H1 (cell line): ENCODE data around the gene CWC25. TPM values are rescaled to one million over a fixed set of nuclear protein-coding genes. Genes with fewer than 3 reads are reported as not detected.

Experiments
- CHD2 ChIP-seq: IDR thresholded peaks from 2 replicates; pipeline ENCODE4 v1.6.1; 2012; ENCODE audit warnings: low read length, improper control_type of control experiment
- CREB1 ChIP-seq: IDR thresholded peaks from 2 replicates; pipeline ENCODE4 v1.6.1; 2012; ENCODE audit warnings: inconsistent platforms
- EGR1 ChIP-seq: IDR thresholded peaks from 2 replicates; pipeline ENCODE4 v1.6.1; 2011; ENCODE audit warnings: low read depth, low read length, borderline replicate concordance
- GTF2F1 ChIP-seq: IDR thresholded peaks from 2 replicates; pipeline ENCODE4 v1.6.1; 2012; ENCODE audit warnings: low read depth, low read length, improper control_type of control experiment, borderline replicate concordance
- HDAC2 ChIP-seq, 2 experiments: fragments of 300-600 bp in 1 of 2; sonication (generic) in 1 of 2; IDR thresholded peaks; 2 replicates each; pipeline ENCODE4 v1.6.1; 2011 to 2012; ENCODE audit warnings: low read depth in 2 of 2, low read length in 2 of 2, mild to moderate bottlenecking in 2 of 2, moderate library complexity in 2 of 2, borderline replicate concordance in 1 of 2, inconsistent platforms in 1 of 2
- JUN ChIP-seq: IDR thresholded peaks from 2 replicates; pipeline ENCODE4 v1.6.1; 2011; ENCODE audit warnings: low read depth, mild to moderate bottlenecking, improper control_type of control experiment, low read length
- KDM4A ChIP-seq: IDR thresholded peaks from one replicate; pipeline ENCODE4 v1.7.1; 2012; ENCODE audit warnings: low read depth, mild to moderate bottlenecking, moderate library complexity, low read length, inconsistent platforms; ENCODE audit not compliant: severe bottlenecking
- POLR2AphosphoS5 ChIP-seq: IDR thresholded peaks from 2 replicates; pipeline ENCODE4 v1.6.1; 2011; ENCODE audit warnings: low read depth, low read length
- POU5F1 ChIP-seq: IDR thresholded peaks from 2 replicates; pipeline ENCODE4 v1.6.1; 2011; ENCODE audit warnings: low read depth, mild to moderate bottlenecking, low read length, moderate library complexity
- RBBP5 ChIP-seq: IDR thresholded peaks from 2 replicates; pipeline ENCODE4 v1.7.1; 2012; ENCODE audit warnings: low read depth, mild to moderate bottlenecking, inconsistent platforms, low read length, moderate library complexity, borderline replicate concordance
- SIRT6 ChIP-seq: IDR thresholded peaks from one replicate; pipeline ENCODE4 v1.7.1; 2012; ENCODE audit warnings: low read length, inconsistent platforms
- SP2 ChIP-seq: IDR thresholded peaks from 2 replicates; pipeline ENCODE4 v1.6.1; 2012; ENCODE audit warnings: mild to moderate bottlenecking, low read length, inconsistent platforms
- polyA plus RNA-seq, 7 experiments: library from polyadenylated mRNA; depleted of rRNA in 3 of 7; stranded (reverse) in 5 of 7; unstranded in 2 of 7; fragments of >200 nt in 5 of 7; fragments of 200-250 nt in 2 of 7; gene quantifications; 1 replicate in 5 of 7; 2 replicates in 1 of 7; 4 replicates in 1 of 7; pipeline versions ENCODE4 v1.2.1 to v1.2.3, GENCODE V29; 2011 to 2013; ENCODE audit warnings: missing spikeins in 2 of 7, mixed read lengths in 2 of 7
- total RNA-seq: library from RNA; stranded (reverse); fragmentation: NEBNext Ultra II Directional; extraction: Animal tissue kit (Norgen Biotek cat#: 25700); gene quantifications from 2 replicates; pipeline ENCODE4 v1.2.1, GENCODE V29; 2021
- TF ChIP-seq, protein P1 (sequence below): fragments of 300-600 bp; sonication (generic); IDR thresholded peaks from 2 replicates; pipeline ENCODE4 v1.7.1; 2012; ENCODE audit warnings: low read length, moderate library complexity, mild to moderate bottlenecking, inconsistent platforms; ENCODE audit not compliant: insufficient replicate concordance

Gene CWC25
- total and polyA plus RNA-seq, 2 of the 8 experiments (the other 6 are each of a cell fraction or from before 2014, with no cell fraction given), result 11.1 to 13.1 TPM

DNA sequence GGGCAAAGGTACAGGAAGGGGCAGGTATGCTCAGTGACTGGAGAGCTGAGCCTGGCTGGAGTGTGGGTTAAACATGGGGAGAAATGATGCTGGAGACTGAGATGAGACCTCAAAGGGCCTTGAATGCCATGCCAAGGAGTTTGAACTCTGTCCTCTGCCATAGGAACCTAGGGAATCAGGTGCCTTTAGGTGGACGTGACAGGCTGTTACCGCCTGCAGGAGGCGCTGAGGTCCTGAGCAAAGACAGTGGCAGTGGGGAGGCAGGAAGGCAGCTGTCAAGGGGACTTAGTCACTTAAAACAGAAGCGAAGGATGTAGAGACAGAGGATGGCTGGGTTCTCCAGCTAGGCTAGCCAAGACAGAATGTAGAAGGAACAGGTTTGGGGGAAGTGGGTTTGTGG, 63.5 kb downstream of the CWC25 start (continued):
- 0 out of 4 replicates have a peak, but pooled peaks of 1 of the 2 experiments have one; percentile 30 for TF ChIP-seq HDAC2 (IDR thresholded peaks at IDR 0.05; ENCODE audit: borderline replicate concordance in 1 of 2, low read depth in 2 of 2, low read length in 2 of 2)
- TF ChIP-seq JUN, result no peak
- TF ChIP-seq EGR1, result no peak
- TF ChIP-seq SP2, result no peak
- TF ChIP-seq POLR2AphosphoS5, result no peak
- no peak for TF ChIP-seq KDM4A
- no peak for TF ChIP-seq GTF2F1
- TF ChIP-seq, protein P1, sequence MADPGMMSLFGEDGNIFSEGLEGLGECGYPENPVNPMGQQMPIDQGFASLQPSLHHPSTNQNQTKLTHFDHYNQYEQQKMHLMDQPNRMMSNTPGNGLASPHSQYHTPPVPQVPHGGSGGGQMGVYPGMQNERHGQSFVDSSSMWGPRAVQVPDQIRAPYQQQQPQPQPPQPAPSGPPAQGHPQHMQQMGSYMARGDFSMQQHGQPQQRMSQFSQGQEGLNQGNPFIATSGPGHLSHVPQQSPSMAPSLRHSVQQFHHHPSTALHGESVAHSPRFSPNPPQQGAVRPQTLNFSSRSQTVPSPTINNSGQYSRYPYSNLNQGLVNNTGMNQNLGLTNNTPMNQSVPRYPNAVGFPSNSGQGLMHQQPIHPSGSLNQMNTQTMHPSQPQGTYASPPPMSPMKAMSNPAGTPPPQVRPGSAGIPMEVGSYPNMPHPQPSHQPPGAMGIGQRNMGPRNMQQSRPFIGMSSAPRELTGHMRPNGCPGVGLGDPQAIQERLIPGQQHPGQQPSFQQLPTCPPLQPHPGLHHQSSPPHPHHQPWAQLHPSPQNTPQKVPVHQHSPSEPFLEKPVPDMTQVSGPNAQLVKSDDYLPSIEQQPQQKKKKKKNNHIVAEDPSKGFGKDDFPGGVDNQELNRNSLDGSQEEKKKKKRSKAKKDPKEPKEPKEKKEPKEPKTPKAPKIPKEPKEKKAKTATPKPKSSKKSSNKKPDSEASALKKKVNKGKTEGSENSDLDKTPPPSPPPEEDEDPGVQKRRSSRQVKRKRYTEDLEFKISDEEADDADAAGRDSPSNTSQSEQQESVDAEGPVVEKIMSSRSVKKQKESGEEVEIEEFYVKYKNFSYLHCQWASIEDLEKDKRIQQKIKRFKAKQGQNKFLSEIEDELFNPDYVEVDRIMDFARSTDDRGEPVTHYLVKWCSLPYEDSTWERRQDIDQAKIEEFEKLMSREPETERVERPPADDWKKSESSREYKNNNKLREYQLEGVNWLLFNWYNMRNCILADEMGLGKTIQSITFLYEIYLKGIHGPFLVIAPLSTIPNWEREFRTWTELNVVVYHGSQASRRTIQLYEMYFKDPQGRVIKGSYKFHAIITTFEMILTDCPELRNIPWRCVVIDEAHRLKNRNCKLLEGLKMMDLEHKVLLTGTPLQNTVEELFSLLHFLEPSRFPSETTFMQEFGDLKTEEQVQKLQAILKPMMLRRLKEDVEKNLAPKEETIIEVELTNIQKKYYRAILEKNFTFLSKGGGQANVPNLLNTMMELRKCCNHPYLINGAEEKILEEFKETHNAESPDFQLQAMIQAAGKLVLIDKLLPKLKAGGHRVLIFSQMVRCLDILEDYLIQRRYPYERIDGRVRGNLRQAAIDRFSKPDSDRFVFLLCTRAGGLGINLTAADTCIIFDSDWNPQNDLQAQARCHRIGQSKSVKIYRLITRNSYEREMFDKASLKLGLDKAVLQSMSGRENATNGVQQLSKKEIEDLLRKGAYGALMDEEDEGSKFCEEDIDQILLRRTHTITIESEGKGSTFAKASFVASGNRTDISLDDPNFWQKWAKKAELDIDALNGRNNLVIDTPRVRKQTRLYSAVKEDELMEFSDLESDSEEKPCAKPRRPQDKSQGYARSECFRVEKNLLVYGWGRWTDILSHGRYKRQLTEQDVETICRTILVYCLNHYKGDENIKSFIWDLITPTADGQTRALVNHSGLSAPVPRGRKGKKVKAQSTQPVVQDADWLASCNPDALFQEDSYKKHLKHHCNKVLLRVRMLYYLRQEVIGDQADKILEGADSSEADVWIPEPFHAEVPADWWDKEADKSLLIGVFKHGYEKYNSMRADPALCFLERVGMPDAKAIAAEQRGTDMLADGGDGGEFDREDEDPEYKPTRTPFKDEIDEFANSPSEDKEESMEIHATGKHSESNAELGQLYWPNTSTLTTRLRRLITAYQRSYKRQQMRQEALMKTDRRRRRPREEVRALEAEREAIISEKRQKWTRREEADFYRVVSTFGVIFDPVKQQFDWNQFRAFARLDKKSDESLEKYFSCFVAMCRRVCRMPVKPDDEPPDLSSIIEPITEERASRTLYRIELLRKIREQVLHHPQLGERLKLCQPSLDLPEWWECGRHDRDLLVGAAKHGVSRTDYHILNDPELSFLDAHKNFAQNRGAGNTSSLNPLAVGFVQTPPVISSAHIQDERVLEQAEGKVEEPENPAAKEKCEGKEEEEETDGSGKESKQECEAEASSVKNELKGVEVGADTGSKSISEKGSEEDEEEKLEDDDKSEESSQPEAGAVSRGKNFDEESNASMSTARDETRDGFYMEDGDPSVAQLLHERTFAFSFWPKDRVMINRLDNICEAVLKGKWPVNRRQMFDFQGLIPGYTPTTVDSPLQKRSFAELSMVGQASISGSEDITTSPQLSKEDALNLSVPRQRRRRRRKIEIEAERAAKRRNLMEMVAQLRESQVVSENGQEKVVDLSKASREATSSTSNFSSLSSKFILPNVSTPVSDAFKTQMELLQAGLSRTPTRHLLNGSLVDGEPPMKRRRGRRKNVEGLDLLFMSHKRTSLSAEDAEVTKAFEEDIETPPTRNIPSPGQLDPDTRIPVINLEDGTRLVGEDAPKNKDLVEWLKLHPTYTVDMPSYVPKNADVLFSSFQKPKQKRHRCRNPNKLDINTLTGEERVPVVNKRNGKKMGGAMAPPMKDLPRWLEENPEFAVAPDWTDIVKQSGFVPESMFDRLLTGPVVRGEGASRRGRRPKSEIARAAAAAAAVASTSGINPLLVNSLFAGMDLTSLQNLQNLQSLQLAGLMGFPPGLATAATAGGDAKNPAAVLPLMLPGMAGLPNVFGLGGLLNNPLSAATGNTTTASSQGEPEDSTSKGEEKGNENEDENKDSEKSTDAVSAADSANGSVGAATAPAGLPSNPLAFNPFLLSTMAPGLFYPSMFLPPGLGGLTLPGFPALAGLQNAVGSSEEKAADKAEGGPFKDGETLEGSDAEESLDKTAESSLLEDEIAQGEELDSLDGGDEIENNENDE, result no peak
- no peak for TF ChIP-seq SIRT6
- TF ChIP-seq CHD2, result no peak
- TF ChIP-seq POU5F1, result no peak
- TF ChIP-seq CREB1, result 0 out of 2 replicates have a peak, but pooled peaks have one; percentile 23
- no peak for TF ChIP-seq RBBP5
